ENCODE data around the gene ZSCAN23. TPM values are rescaled to one million over a fixed set of nuclear protein-coding genes. Genes with fewer than 3 reads are reported as not detected.

The ZSCAN23 gene
- total RNA-seq, 1 experiment from 2014 or later: 3.0 TPM

DNA sequence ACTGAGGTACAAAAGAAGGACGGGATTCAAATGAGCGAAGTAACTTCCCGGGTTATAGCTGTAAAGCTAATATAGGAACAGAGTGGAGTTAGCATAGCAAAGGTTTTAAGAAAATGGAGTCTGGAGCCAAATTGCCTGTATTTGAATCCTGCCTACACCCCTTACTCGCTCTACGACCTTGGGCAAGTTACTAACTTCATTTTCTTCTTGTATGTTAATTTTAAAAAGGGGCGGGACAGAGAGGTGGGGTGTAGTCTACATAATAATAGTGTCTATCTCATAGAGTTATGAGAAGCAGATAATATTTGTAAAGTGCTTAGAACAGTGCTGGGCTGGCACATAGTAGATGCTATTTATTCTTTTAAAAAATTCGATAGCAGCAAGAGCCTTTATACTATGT, 705 bp downstream of the ZSCAN23 start:
- DNase-seq (ENCODE audit: unreplicated experiment): no peak
- CTCF ChIA-PET: interaction anchor here (0.9 kb wide), 1 partner anchor 142 kb away, joined by 4 read pairs; no protein-coding TSS in a partner anchor
- Mint-ChIP-seq H3K9me3 (ENCODE audit: unreplicated experiment) (no peaks in the 10 kb centered on the region), H3K27me3 (ENCODE audit: insufficient read depth, unreplicated experiment) (peaks cover 11% of the 10 kb centered on the region), H3K4me1 (ENCODE audit: insufficient read depth, unreplicated experiment) (peaks cover 11% of the 10 kb centered on the region), H3K4me3 (ENCODE audit: unreplicated experiment) (peak overlapping the region; percentile 99), H3K36me3 (ENCODE audit: insufficient read depth, unreplicated experiment) (no peaks in the 10 kb centered on the region), H3K27ac (ENCODE audit: low read depth, unreplicated experiment) (peak overlapping the region; percentile 93)
- POLR2A ChIA-PET: interaction anchor here (0.9 to 1.3 kb wide), 4 partner anchors 9 to 148 kb away, joined by 3 to 5 read pairs (median 4); no protein-coding TSS in a partner anchor
- intact Hi-C loops (cut with micrococcal nuclease): loop anchor here (2.0 kb wide), 1 partner anchor 42 kb away; no protein-coding TSS in a partner anchor
- TF ChIP-seq, protein P1, sequence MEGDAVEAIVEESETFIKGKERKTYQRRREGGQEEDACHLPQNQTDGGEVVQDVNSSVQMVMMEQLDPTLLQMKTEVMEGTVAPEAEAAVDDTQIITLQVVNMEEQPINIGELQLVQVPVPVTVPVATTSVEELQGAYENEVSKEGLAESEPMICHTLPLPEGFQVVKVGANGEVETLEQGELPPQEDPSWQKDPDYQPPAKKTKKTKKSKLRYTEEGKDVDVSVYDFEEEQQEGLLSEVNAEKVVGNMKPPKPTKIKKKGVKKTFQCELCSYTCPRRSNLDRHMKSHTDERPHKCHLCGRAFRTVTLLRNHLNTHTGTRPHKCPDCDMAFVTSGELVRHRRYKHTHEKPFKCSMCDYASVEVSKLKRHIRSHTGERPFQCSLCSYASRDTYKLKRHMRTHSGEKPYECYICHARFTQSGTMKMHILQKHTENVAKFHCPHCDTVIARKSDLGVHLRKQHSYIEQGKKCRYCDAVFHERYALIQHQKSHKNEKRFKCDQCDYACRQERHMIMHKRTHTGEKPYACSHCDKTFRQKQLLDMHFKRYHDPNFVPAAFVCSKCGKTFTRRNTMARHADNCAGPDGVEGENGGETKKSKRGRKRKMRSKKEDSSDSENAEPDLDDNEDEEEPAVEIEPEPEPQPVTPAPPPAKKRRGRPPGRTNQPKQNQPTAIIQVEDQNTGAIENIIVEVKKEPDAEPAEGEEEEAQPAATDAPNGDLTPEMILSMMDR (IDR thresholded peaks at IDR 0.05; ENCODE audit: unreplicated experiment): no peak
- BruUV-seq (replicated peaks): no TSS peak

GRCh38 chr6:28436404-28436803, 6.9 kb downstream of the ZSCAN23 start:
- TF ChIP-seq, protein P1 (IDR thresholded peaks at IDR 0.05; ENCODE audit: unreplicated experiment): no peak
- CTCF ChIA-PET: no interaction called here

GRCh38 chr6:28433119-28433518, 10.2 kb downstream of the ZSCAN23 start:
- Mint-ChIP-seq H3K4me1 (ENCODE audit: insufficient read depth, unreplicated experiment) (no peaks in the 10 kb centered on the region), H3K9me3 (ENCODE audit: unreplicated experiment) (no peaks in the 10 kb centered on the region), H3K27me3 (ENCODE audit: insufficient read depth, unreplicated experiment) (no peaks in the 10 kb centered on the region), H3K27ac (ENCODE audit: low read depth, unreplicated experiment) (no peak overlapping the region), H3K36me3 (ENCODE audit: insufficient read depth, unreplicated experiment) (peaks cover 16% of the 10 kb centered on the region), H3K4me3 (ENCODE audit: unreplicated experiment) (no peak overlapping the region)
- intact Hi-C loops (cut with micrococcal nuclease): no loop called here
- TF ChIP-seq, protein P1 (IDR thresholded peaks at IDR 0.05; ENCODE audit: unreplicated experiment): no peak
- POLR2A ChIA-PET: interaction anchor here (1.2 to 1.7 kb wide), 2 partner anchors 10 kb away, joined by 5 read pairs; no protein-coding TSS in a partner anchor
- no peak for DNase-seq (ENCODE audit: unreplicated experiment)
- CTCF ChIA-PET: interaction anchor here (0.5 to 1.7 kb wide), 4 partner anchors 49 to 381 kb away, joined by 3 to 5 read pairs (median 4); no protein-coding TSS in a partner anchor
- no TSS peak for BruUV-seq (replicated peaks)

More at GRCh38 chr6:28436404-28436803, 6.9 kb downstream of the ZSCAN23 start:
- no peak overlapping the region for H3K4me3 Mint-ChIP-seq (ENCODE audit: unreplicated experiment)
- no TSS peak for BruUV-seq (replicated peaks)
- peaks cover 16% of the 10 kb centered on the region for H3K36me3 Mint-ChIP-seq (ENCODE audit: insufficient read depth, unreplicated experiment)
- no peaks in the 10 kb centered on the region for H3K27me3 Mint-ChIP-seq (ENCODE audit: insufficient read depth, unreplicated experiment)
- no peak for DNase-seq (ENCODE audit: unreplicated experiment)
- intact Hi-C loops (cut with micrococcal nuclease): no loop called here
- H3K27ac Mint-ChIP-seq (ENCODE audit: low read depth, unreplicated experiment): no peak overlapping the region
- POLR2A ChIA-PET: interaction anchor here (1.0 kb wide), 1 partner anchor 11 kb away, joined by 5 read pairs; no protein-coding TSS in a partner anchor
- H3K4me1 Mint-ChIP-seq (ENCODE audit: insufficient read depth, unreplicated experiment): no peaks in the 10 kb centered on the region
- H3K9me3 Mint-ChIP-seq (ENCODE audit: unreplicated experiment): no peaks in the 10 kb centered on the region

DNA sequence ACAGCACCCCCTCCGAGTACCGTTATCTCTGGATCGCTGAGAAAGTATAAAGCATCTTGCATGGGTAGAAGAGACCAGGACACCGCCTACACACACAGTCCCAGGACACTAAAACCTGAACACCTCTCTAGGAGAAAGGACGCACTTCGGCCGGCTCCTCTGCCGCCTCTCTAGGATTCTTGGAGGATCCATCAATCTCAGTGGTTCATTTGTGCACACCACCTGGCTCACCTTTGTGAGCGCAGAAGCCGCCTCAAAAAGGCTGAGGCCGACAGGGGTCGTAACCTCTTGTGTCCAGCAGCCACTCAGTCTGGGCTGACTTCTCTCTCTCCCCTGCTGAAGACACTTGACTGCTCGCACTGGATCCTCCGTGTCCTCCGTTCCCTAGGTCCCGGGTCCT, 13.5 kb downstream of the ZSCAN23 start:
- Mint-ChIP-seq H3K27ac (ENCODE audit: low read depth, unreplicated experiment) (no peak overlapping the region), H3K36me3 (ENCODE audit: insufficient read depth, unreplicated experiment) (peaks cover 20% of the 10 kb centered on the region), H3K27me3 (ENCODE audit: insufficient read depth, unreplicated experiment) (no peaks in the 10 kb centered on the region), H3K9me3 (ENCODE audit: unreplicated experiment) (no peaks in the 10 kb centered on the region), H3K4me3 (ENCODE audit: unreplicated experiment) (no peak overlapping the region), H3K4me1 (ENCODE audit: insufficient read depth, unreplicated experiment) (peaks cover under 1% of the 10 kb centered on the region)
- TF ChIP-seq, protein P1 (IDR thresholded peaks at IDR 0.05; ENCODE audit: unreplicated experiment): no peak
- CTCF ChIA-PET: no interaction called here
- intact Hi-C loops (cut with micrococcal nuclease): no loop called here
- BruUV-seq (replicated peaks): no TSS peak
- no peak for DNase-seq (ENCODE audit: unreplicated experiment)
- POLR2A ChIA-PET: interaction anchor here (0.7 kb wide), 1 partner anchor 607 kb away, joined by 3 read pairs; no protein-coding TSS in a partner anchor

Measured in MCF 10A (cell line).